GM12891 (cell line): ENCODE measurements around the gene AGAP9.
"Not testable (repeated sequence)": the region's sequence is repeated elsewhere in the genome, so short reads cannot be mapped to it uniquely, and the experiment has no call there.

ENCODE experiments used
- PAX5 ChIP-seq: IDR thresholded peaks from 2 replicates; pipeline ENCODE4 v1.6.1; 2011; ENCODE audit warnings: low read length, moderate library complexity, mild to moderate bottlenecking; ENCODE audit not compliant: insufficient read depth, severe bottlenecking
- POLR2A ChIP-seq: IDR thresholded peaks from 2 replicates; pipeline ENCODE4 v1.6.1; 2011; ENCODE audit warnings: low read depth, low read length, control low read depth
- POLR2AphosphoS5 ChIP-seq: IDR thresholded peaks from 2 replicates; pipeline ENCODE4 v1.6.1; 2011; ENCODE audit warnings: low read depth, low read length, control low read depth
- POU2F2 ChIP-seq: IDR thresholded peaks from 2 replicates; pipeline ENCODE4 v1.6.1; 2011; ENCODE audit warnings: low read depth, mild to moderate bottlenecking, control low read depth, low read length, moderate library complexity
- SPI1 ChIP-seq: IDR thresholded peaks from 2 replicates; pipeline ENCODE4 v1.6.1; 2011; ENCODE audit warnings: low read depth, low read length, control low read depth
- TAF1 ChIP-seq: IDR thresholded peaks from 2 replicates; pipeline ENCODE4 v1.6.1; 2011; ENCODE audit warnings: low read depth, low read length, control low read depth

DNA sequence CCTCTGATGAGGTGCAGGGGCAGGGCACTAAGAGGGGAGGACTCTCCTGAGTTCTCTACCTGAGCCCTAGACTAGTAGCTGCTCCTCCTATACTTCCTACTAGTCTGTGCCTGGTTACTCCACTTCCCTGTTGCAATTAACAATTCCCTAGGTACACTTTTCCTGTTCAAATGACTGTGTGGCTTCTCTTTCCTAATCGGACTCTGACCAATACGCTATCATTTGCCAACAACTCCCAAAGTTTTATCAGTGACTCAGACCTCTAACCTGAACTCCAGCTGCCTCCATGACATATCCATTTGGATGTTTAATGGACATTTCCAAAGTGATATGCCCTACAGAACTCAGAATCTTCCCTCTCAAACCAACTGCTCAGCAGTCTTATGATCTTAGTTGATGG, 31.9 kb upstream of the AGAP9 start:
- not testable (repeated sequence) for TF ChIP-seq TAF1, POLR2A, POLR2AphosphoS5, SPI1, POU2F2, PAX5
